HCT116 (cell line): ENCODE measurements around the gene ZNF438. TPM values are rescaled to one million over a fixed set of nuclear protein-coding genes. Genes with fewer than 3 reads are reported as not detected.

ENCODE experiments used
- ATAC-seq: fragments of 200-7000 bp; cut with Tn5 transposase; 2 replicates; pipeline ENCODE4 v1.9.1; 2020; ENCODE audit warnings: mild to moderate bottlenecking, moderate library complexity
- BruUV-seq: library from RNA; stranded (reverse); fragments of 400-500 nt; replicated peaks from 2 replicates; lab custom pipeline; 2021; lab: Mats Ljungman, UMichigan
- CTCF ChIA-PET: fragments of 300-600 bp; sonication (Branson Sonifier 250); formaldehyde crosslinking; loops from one replicate; lab custom pipeline; 2021; ENCODE audit warnings: antibody characterized with exemption; lab: Charles Lee
- POLR2A ChIA-PET: fragments of 300-600, 350-600 bp; sonication (Branson Sonifier 250); formaldehyde crosslinking; loops from one replicate; lab custom pipeline; 2021; ENCODE audit warnings: antibody characterized with exemption; lab: Charles Lee
- RAD21 ChIA-PET, 2 experiments: fragments of 300-600 bp; sonication (Branson Sonifier 250); formaldehyde crosslinking; loops; one replicate each; lab custom pipeline; 2023; ENCODE audit warnings: low total read pairs in 2 of 2; ENCODE audit not compliant: uncharacterized antibody in 2 of 2, unreplicated experiment in 2 of 2, low non-redundant PET in 1 of 2; lab: Charles Lee
- DNase-seq: peaks from one replicate; pipeline ENCODE4 v3.0.0-alpha.2; 2010; ENCODE audit warnings: low read depth, low spot score
- H2AFZ ChIP-seq: fragments of 200-600 bp; shearing (Covaris generic), sonication (generic); 2 replicates; pipeline ENCODE4 v1.6.1; 2017; ENCODE audit warnings: low read depth, mixed run types, mixed read lengths, antibody characterized with exemption, low read length; ENCODE audit not compliant: poor library complexity, severe bottlenecking
- H3K27ac ChIP-seq: 2 replicates; pipeline ENCODE4 v1.5.1; 2012; ENCODE audit warnings: low read depth, low read length
- H3K27me3 ChIP-seq: fragments of 200-600 bp; sonication (generic); 2 replicates; pipeline ENCODE4 v1.6.1; 2016; ENCODE audit warnings: mixed run types, low read length, mixed read lengths; ENCODE audit not compliant: insufficient read depth
- H3K36me3 ChIP-seq, 2 experiments: fragments of 200-500 bp in 1 of 2; fragments of 200-600 bp in 1 of 2; sonication (Bioruptor generic) in 1 of 2; sonication (generic) in 1 of 2; 2 replicates each; pipeline versions ENCODE4 v1.5.1 to v1.6.1; 2014 to 2016; ENCODE audit warnings: low read length in 2 of 2, inconsistent platforms in 1 of 2, mixed read lengths in 1 of 2, mixed run types in 1 of 2; ENCODE audit not compliant: insufficient read depth in 2 of 2, control insufficient read depth in 1 of 2
- H3K4me1 ChIP-seq, 2 experiments: fragments of 200-600 bp in 1 of 2; sonication (generic) in 1 of 2; 2 replicates each; pipeline versions ENCODE4 v1.5.1 to v1.6.1; 2012 to 2017; ENCODE audit warnings: low read length in 2 of 2, inconsistent platforms in 1 of 2, mild to moderate bottlenecking in 1 of 2, mixed read lengths in 1 of 2, mixed run types in 1 of 2, moderate library complexity in 1 of 2; ENCODE audit not compliant: insufficient read depth in 2 of 2, control insufficient read depth in 1 of 2
- H3K4me2 ChIP-seq: fragments of 200-600 bp; sonication (generic); 2 replicates; pipeline ENCODE4 v1.6.1; 2017; ENCODE audit warnings: mixed run types, low read length, mixed read lengths
- H3K4me3 ChIP-seq, 2 experiments: fragments of 200-600 bp in 1 of 2; sonication (generic) in 1 of 2; replicated peaks in 1 of 2; 2 replicates each; pipeline ENCODE4 v1.5.1; 2011 to 2016; ENCODE audit warnings: low read length in 2 of 2, control low read depth in 1 of 2, low read depth in 1 of 2, mild to moderate bottlenecking in 1 of 2, mixed read lengths in 1 of 2, mixed run types in 1 of 2
- H3K79me2 ChIP-seq: fragments of 200-600 bp; sonication (generic); 2 replicates; pipeline ENCODE4 v1.6.1; 2017; ENCODE audit warnings: mild to moderate bottlenecking, mixed run types, low read length, moderate library complexity, mixed read lengths; ENCODE audit not compliant: insufficient read depth
- H3K9ac ChIP-seq: fragments of 200-600 bp; sonication (generic); 2 replicates; pipeline ENCODE4 v1.6.1; 2016; ENCODE audit warnings: low read length, mixed read lengths
- H3K9me2 ChIP-seq: fragments of 200-600 bp; sonication (generic), shearing (Covaris generic); 2 replicates; pipeline ENCODE4 v1.6.1; 2017; ENCODE audit warnings: mixed run types, mild to moderate bottlenecking, moderate library complexity; ENCODE audit not compliant: insufficient read depth
- H3K9me3 ChIP-seq, 2 experiments: fragments of 200-500 bp in 1 of 2; fragments of 200-600 bp in 1 of 2; sonication (Bioruptor generic) in 1 of 2; sonication (generic) in 1 of 2; 2 replicates each; pipeline ENCODE4 v1.6.1; 2014 to 2017; ENCODE audit warnings: low read length in 2 of 2, mixed read lengths in 2 of 2, inconsistent platforms in 1 of 2, low read depth in 1 of 2, mild to moderate bottlenecking in 1 of 2, mixed run types in 1 of 2, moderate library complexity in 1 of 2; ENCODE audit not compliant: control insufficient read depth in 1 of 2, insufficient read depth in 1 of 2
- H4K20me1 ChIP-seq: fragments of 200-600 bp; sonication (generic), shearing (Covaris generic); 2 replicates; pipeline ENCODE4 v1.6.1; 2017; ENCODE audit warnings: mixed run types, mild to moderate bottlenecking, moderate library complexity; ENCODE audit not compliant: insufficient read depth
- CEBPB ChIP-seq: IDR thresholded peaks from 2 replicates; pipeline ENCODE4 v1.6.1; 2012; ENCODE audit warnings: low read depth
- EGR1 ChIP-seq: IDR thresholded peaks from 2 replicates; pipeline ENCODE4 v1.6.1; 2012; ENCODE audit warnings: low read depth
- EZH2 ChIP-seq: fragments of 200-600 bp; sonication (generic); IDR thresholded peaks from 2 replicates; pipeline ENCODE4 v1.6.1; 2017; ENCODE audit warnings: antibody characterized with exemption, mixed run types
- JUND ChIP-seq: IDR thresholded peaks from 2 replicates; pipeline ENCODE4 v1.6.1; 2012
- POLR2A ChIP-seq: IDR thresholded peaks from 2 replicates; pipeline ENCODE4 v1.7.0; 2011; ENCODE audit warnings: borderline replicate concordance; ENCODE audit not compliant: insufficient read depth, insufficient read length; ENCODE audit errors: extremely low read depth
- SIN3A ChIP-seq: IDR thresholded peaks from 2 replicates; pipeline ENCODE4 v1.6.1; 2012; ENCODE audit warnings: low read depth
- TCF7L2 ChIP-seq: IDR thresholded peaks from 2 replicates; pipeline ENCODE4 v1.7.0; 2011; ENCODE audit warnings: borderline replicate concordance, inconsistent platforms; ENCODE audit not compliant: insufficient read depth, insufficient read length; ENCODE audit errors: extremely low read depth
- ZFX ChIP-seq: fragments of 450-650 bp; IDR thresholded peaks from 2 replicates; pipeline ENCODE4 v1.6.1; 2017
- ZNF274 ChIP-seq: fragments of 200-500 bp; sonication (Bioruptor generic); IDR thresholded peaks from 2 replicates; pipeline ENCODE4 v1.6.1; 2014; ENCODE audit warnings: mild to moderate bottlenecking, low read depth, low read length, inconsistent platforms
- intact Hi-C: fragments of 100-400 bp; cut with micrococcal nuclease; formaldehyde crosslinking; loops from 2 replicates; pipeline ENCODE4 v1.10.0; 2022
- total RNA-seq: library from RNA; stranded (reverse); gene quantifications from one replicate; pipeline ENCODE4 v1.2.1, GENCODE V29; 2021; ENCODE audit not compliant: unreplicated experiment
- TF ChIP-seq, protein P1 (sequence below): IDR thresholded peaks from 2 replicates; pipeline ENCODE4 v1.6.1; 2011; ENCODE audit warnings: mild to moderate bottlenecking, low read length, moderate library complexity; ENCODE audit not compliant: insufficient replicate concordance; ENCODE audit errors: extremely low read depth
- TF ChIP-seq, protein P2 (sequence below): IDR thresholded peaks from 2 replicates; pipeline ENCODE4 v1.6.1; 2012; ENCODE audit warnings: low read depth
- TF ChIP-seq, protein P3 (sequence below): IDR thresholded peaks from 2 replicates; pipeline ENCODE4 v1.6.1; 2012

Gene ZNF438
- total RNA-seq, 1 experiment from 2014 or later, result 3.3 TPM

DNA sequence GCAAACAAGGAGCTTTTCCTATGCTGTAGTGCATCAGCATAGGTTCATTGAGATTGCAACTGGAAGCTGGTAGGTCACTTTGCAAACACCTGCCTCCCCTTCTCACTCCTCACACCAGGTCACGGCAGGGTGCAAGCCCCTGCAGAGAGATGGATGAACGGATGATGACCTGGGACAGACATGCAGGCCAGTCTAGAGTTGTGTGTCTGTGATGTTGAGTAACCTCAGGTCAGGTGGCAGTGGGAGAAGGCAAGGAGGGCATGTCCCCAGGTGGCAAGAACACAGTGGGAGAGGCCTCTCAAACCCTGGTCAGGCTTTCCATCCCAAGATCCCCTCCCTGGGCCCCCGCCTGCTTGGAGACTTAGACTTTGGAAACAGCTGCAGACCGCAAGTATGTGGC, 205.0 kb downstream of the ZNF438 start:
- ChIA-PET POLR2A (no interaction called here), RAD21 (no interaction called here)

More for the DNA sequence above, 205.0 kb downstream of the ZNF438 start:
- Histone ChIP-seq H4K20me1 (no peaks in the 10 kb centered on the region), H3K36me3 (no peaks in the 10 kb centered on the region)
- TF ChIP-seq ZFX (no peak), JUND (no peak), TCF7L2 (no peak), ZNF274 (no peak), CEBPB (no peak), SIN3A (no peak), EGR1 (no peak), POLR2A (no peak), EZH2 (no peak)
- TF ChIP-seq, protein P1, sequence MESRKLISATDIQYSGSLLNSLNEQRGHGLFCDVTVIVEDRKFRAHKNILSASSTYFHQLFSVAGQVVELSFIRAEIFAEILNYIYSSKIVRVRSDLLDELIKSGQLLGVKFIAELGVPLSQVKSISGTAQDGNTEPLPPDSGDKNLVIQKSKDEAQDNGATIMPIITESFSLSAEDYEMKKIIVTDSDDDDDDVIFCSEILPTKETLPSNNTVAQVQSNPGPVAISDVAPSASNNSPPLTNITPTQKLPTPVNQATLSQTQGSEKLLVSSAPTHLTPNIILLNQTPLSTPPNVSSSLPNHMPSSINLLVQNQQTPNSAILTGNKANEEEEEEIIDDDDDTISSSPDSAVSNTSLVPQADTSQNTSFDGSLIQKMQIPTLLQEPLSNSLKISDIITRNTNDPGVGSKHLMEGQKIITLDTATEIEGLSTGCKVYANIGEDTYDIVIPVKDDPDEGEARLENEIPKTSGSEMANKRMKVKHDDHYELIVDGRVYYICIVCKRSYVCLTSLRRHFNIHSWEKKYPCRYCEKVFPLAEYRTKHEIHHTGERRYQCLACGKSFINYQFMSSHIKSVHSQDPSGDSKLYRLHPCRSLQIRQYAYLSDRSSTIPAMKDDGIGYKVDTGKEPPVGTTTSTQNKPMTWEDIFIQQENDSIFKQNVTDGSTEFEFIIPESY, result no peak
- TF ChIP-seq, protein P2, sequence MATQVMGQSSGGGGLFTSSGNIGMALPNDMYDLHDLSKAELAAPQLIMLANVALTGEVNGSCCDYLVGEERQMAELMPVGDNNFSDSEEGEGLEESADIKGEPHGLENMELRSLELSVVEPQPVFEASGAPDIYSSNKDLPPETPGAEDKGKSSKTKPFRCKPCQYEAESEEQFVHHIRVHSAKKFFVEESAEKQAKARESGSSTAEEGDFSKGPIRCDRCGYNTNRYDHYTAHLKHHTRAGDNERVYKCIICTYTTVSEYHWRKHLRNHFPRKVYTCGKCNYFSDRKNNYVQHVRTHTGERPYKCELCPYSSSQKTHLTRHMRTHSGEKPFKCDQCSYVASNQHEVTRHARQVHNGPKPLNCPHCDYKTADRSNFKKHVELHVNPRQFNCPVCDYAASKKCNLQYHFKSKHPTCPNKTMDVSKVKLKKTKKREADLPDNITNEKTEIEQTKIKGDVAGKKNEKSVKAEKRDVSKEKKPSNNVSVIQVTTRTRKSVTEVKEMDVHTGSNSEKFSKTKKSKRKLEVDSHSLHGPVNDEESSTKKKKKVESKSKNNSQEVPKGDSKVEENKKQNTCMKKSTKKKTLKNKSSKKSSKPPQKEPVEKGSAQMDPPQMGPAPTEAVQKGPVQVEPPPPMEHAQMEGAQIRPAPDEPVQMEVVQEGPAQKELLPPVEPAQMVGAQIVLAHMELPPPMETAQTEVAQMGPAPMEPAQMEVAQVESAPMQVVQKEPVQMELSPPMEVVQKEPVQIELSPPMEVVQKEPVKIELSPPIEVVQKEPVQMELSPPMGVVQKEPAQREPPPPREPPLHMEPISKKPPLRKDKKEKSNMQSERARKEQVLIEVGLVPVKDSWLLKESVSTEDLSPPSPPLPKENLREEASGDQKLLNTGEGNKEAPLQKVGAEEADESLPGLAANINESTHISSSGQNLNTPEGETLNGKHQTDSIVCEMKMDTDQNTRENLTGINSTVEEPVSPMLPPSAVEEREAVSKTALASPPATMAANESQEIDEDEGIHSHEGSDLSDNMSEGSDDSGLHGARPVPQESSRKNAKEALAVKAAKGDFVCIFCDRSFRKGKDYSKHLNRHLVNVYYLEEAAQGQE, result no peak
- TF ChIP-seq, protein P3, sequence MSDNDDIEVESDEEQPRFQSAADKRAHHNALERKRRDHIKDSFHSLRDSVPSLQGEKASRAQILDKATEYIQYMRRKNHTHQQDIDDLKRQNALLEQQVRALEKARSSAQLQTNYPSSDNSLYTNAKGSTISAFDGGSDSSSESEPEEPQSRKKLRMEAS, result no peak
- TF ChIP-seq, all 23 proteins: peak for 0
- DNase-seq (no peak), ATAC-seq (no peak)
- Histone ChIP-seq H3K9me3 (no peaks in the 10 kb centered on the region), H3K27ac (no peak overlapping the region), H3K79me2 (no peaks in the 10 kb centered on the region), H2AFZ (no peak overlapping the region), H3K27me3 (no peaks in the 10 kb centered on the region), H3K4me1 (no peaks in the 10 kb centered on the region), H3K9ac (no peak overlapping the region), H3K4me2 (no peak overlapping the region), H3K4me3 (no peak overlapping the region), H3K9me2 (no peaks in the 10 kb centered on the region)
- BruUV-seq, result no TSS peak
- CTCF ChIA-PET, result no interaction called here
- intact Hi-C loops, result no loop called here
